OCI-LY1 (cell line): ENCODE results near the gene LCN2.

Experiments
- H2AFZ ChIP-seq: fragments of 200-600 bp; sonication (generic), shearing (Covaris generic); 2 replicates; pipeline ENCODE4 v1.6.0; 2014; ENCODE audit warnings: antibody characterized with exemption, mild to moderate bottlenecking, low read length
- H3F3A ChIP-seq: fragments of 200-600 bp; sonication (generic), shearing (Covaris generic); 2 replicates; pipeline ENCODE4 v1.6.0; 2014; ENCODE audit warnings: mild to moderate bottlenecking, antibody characterized with exemption, low read length, moderate library complexity; ENCODE audit not compliant: insufficient read depth
- H3K27ac ChIP-seq: fragments of 200-600 bp; sonication (generic); 2 replicates; pipeline ENCODE4 v1.5.1; 2014; ENCODE audit warnings: low read length, mixed run types, mild to moderate bottlenecking, low read depth; ENCODE audit not compliant: poor library complexity, severe bottlenecking
- H3K27me3 ChIP-seq: fragments of 200-600 bp; sonication (generic); 2 replicates; pipeline ENCODE4 v1.6.0; 2014; ENCODE audit warnings: antibody characterized with exemption, mild to moderate bottlenecking, low read length, moderate library complexity; ENCODE audit not compliant: insufficient read depth
- H3K36me3 ChIP-seq: fragments of 200-600 bp; sonication (generic); 2 replicates; pipeline ENCODE4 v1.6.1; 2014; ENCODE audit warnings: mild to moderate bottlenecking, antibody characterized with exemption, low read length, moderate library complexity, mixed read lengths; ENCODE audit not compliant: insufficient read depth
- H3K4me1 ChIP-seq: fragments of 200-600 bp; sonication (generic); 2 replicates; pipeline ENCODE4 v1.5.1; 2014; ENCODE audit warnings: mild to moderate bottlenecking, low read length, moderate library complexity; ENCODE audit not compliant: insufficient read depth, severe bottlenecking
- H3K4me2 ChIP-seq: fragments of 200-600 bp; sonication (generic), shearing (Covaris generic); 2 replicates; pipeline ENCODE4 v1.6.1; 2014; ENCODE audit warnings: low read length
- H3K4me3 ChIP-seq: fragments of 200-600 bp; sonication (generic); 2 replicates; pipeline ENCODE4 v1.5.1; 2014; ENCODE audit warnings: low read length, low read depth, mild to moderate bottlenecking, mixed read lengths; ENCODE audit not compliant: poor library complexity, severe bottlenecking
- H3K79me2 ChIP-seq: fragments of 200-600 bp; shearing (Covaris generic); 2 replicates; pipeline ENCODE4 v1.6.1; 2016; ENCODE audit warnings: mixed run types, low read length, mixed read lengths; ENCODE audit not compliant: insufficient read depth
- H3K9ac ChIP-seq: fragments of 200-600 bp; sonication (generic), shearing (Covaris generic); 2 replicates; pipeline ENCODE4 v1.6.1; 2014; ENCODE audit warnings: mild to moderate bottlenecking, low read length, mixed read lengths
- H3K9me2 ChIP-seq: fragments of 200-600 bp; sonication (generic), shearing (Covaris generic); 2 replicates; pipeline ENCODE4 v1.6.1; 2014; ENCODE audit warnings: low read depth, mild to moderate bottlenecking, low read length, mixed read lengths
- H3K9me3 ChIP-seq: fragments of 200-600 bp; shearing (Covaris generic); 2 replicates; pipeline ENCODE4 v1.6.1; 2014; ENCODE audit warnings: low read length, mixed read lengths
- H4K20me1 ChIP-seq: fragments of 200-600 bp; sonication (generic), shearing (Covaris generic); 2 replicates; pipeline ENCODE4 v1.6.0; 2016; ENCODE audit warnings: mild to moderate bottlenecking, low read length; ENCODE audit not compliant: insufficient read depth
- CTCF ChIP-seq: fragments of 200-600 bp; sonication (generic), shearing (Covaris generic); IDR thresholded peaks from 2 replicates; pipeline ENCODE4 v1.5.1; 2017; ENCODE audit warnings: mild to moderate bottlenecking, antibody characterized with exemption, low read length, moderate library complexity, mixed read lengths
- EZH2 ChIP-seq: fragments of 200-600 bp; sonication (generic), shearing (Covaris generic); IDR thresholded peaks from 2 replicates; pipeline ENCODE4 v1.8.0; 2017; ENCODE audit warnings: borderline replicate concordance, mixed run types, mild to moderate bottlenecking, antibody characterized with exemption, low read length, moderate library complexity, mixed read lengths

The LCN2 gene

DNA sequence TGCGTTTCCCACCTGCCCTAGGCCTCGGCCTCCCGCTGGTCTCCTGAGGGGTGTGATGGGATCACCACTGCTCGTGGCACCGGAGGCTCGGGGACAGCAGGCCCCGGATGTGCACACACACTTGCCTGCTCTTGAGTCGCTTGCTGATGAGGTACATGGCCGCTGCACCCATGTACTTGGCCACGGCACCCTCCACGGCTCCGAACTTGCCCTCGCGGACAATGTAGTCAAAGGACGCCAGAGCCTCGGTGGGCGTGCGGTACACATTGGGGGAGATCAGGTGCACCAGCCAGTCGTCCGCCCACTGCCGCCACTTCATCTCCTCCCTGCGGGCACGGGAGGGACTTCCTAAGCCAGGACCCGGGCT, 26.5 kb upstream of the LCN2 start:
- Histone ChIP-seq H3K9ac (no peak overlapping the region), H3K4me3 (no peak overlapping the region), H3K4me1 (peaks cover 23% of the 10 kb centered on the region), H3F3A (no peaks in the 10 kb centered on the region), H3K79me2 (peaks cover 10% of the 10 kb centered on the region), H3K36me3 (peaks cover 41% of the 10 kb centered on the region), H3K27me3 (no peaks in the 10 kb centered on the region), H4K20me1 (no peaks in the 10 kb centered on the region), H3K4me2 (no peak overlapping the region), H3K27ac (no peak overlapping the region), H3K9me2 (no peaks in the 10 kb centered on the region), H3K9me3 (no peaks in the 10 kb centered on the region), H2AFZ (no peak overlapping the region)
- TF ChIP-seq EZH2 (no peak), CTCF (no peak)

- Histone ChIP-seq H3K4me2 (no peak overlapping the region), H3K4me1 (peaks cover 20% of the 10 kb centered on the region), H3K27ac (no peak overlapping the region), H4K20me1 (no peaks in the 10 kb centered on the region), H3K79me2 (peaks cover 10% of the 10 kb centered on the region), H3K9ac (no peak overlapping the region), H2AFZ (no peak overlapping the region), H3F3A (no peaks in the 10 kb centered on the region), H3K27me3 (no peaks in the 10 kb centered on the region), H3K9me3 (no peaks in the 10 kb centered on the region), H3K9me2 (no peaks in the 10 kb centered on the region), H3K36me3 (peaks cover 41% of the 10 kb centered on the region), H3K4me3 (no peak overlapping the region)
- no peak for TF ChIP-seq CTCF
- no peak for TF ChIP-seq EZH2
Measured at GRCh38 chr9:128123451-128124080, 25.7 kb upstream of the LCN2 start.

GRCh38 chr9:128124451-128124850, 24.8 kb upstream of the LCN2 start:
- H3F3A ChIP-seq, result no peaks in the 10 kb centered on the region
- H3K4me1 ChIP-seq, result peaks cover 26% of the 10 kb centered on the region
- no peak overlapping the region for H3K27ac ChIP-seq
- H3K79me2 ChIP-seq, result peaks cover 10% of the 10 kb centered on the region
- H2AFZ ChIP-seq, result no peak overlapping the region
- H4K20me1 ChIP-seq, result no peaks in the 10 kb centered on the region
- no peak overlapping the region for H3K4me2 ChIP-seq
- TF ChIP-seq CTCF (no peak), EZH2 (no peak)
- H3K9me2 ChIP-seq, result no peaks in the 10 kb centered on the region
- no peaks in the 10 kb centered on the region for H3K9me3 ChIP-seq
- peaks cover 41% of the 10 kb centered on the region for H3K36me3 ChIP-seq
- H3K9ac ChIP-seq, result no peak overlapping the region
- no peak overlapping the region for H3K4me3 ChIP-seq
- no peaks in the 10 kb centered on the region for H3K27me3 ChIP-seq
